Heart left ventricle (tissue), 16 donors: ENCODE data around the gene PRDM16. TPM values are rescaled to one million over a fixed set of nuclear protein-coding genes. Genes with fewer than 3 reads are reported as not detected.

Experiments used
- ATAC-seq, 4 donors: fragments of 200-7000 bp; cut with Tn5 transposase; one replicate each; pipeline ENCODE4 v1.9.1; 2020 to 2022; ENCODE audit warnings: moderate library complexity in 4 of 4, mild to moderate bottlenecking in 3 of 4, moderate number of reproducible peaks in 1 of 4
- DNase-seq, 5 donors: peaks; one replicate each; pipeline ENCODE4 v3.0.0-alpha.2; 2020
- H3K27ac ChIP-seq, 12 donors: fragments of 200-600 bp; sonication (generic) in 4 of 12; one replicate each; pipeline versions ENCODE4 v1.5.0 to v1.8.0; 2016 to 2022; ENCODE audit warnings: mild to moderate bottlenecking in 2 of 12
- H3K27me3 ChIP-seq, 9 donors: fragments of 200-600 bp; sonication (generic) in 2 of 9; one replicate each; pipeline versions ENCODE4 v1.5.1 to v1.8.0; 2016 to 2022; ENCODE audit warnings: mild to moderate bottlenecking in 3 of 9
- H3K36me3 ChIP-seq, 9 donors: fragments of 200-600 bp; sonication (generic) in 2 of 9; one replicate each; pipeline versions ENCODE4 v1.5.0 to v1.8.0; 2018 to 2022; ENCODE audit warnings: mild to moderate bottlenecking in 2 of 9
- H3K4me1 ChIP-seq, 12 donors: fragments of 200-600 bp; sonication (generic) in 4 of 12; one replicate each; pipeline versions ENCODE4 v1.5.0 to v1.8.0; 2016 to 2022; ENCODE audit warnings: mild to moderate bottlenecking in 3 of 12
- H3K4me3 ChIP-seq, 12 donors: fragments of 200-600 bp; sonication (generic) in 4 of 12; one replicate each; pipeline versions ENCODE4 v1.5.0 to v1.8.0; 2017 to 2022; ENCODE audit warnings: mild to moderate bottlenecking in 9 of 12, moderate library complexity in 4 of 12
- H3K9me3 ChIP-seq, 12 donors: fragments of 200-600 bp; sonication (generic) in 4 of 12; one replicate each; pipeline versions ENCODE4 v1.5.0 to v1.8.0; 2016 to 2022; ENCODE audit warnings: mild to moderate bottlenecking in 1 of 12
- CTCF ChIP-seq, 12 donors: fragments of 200-600 bp; sonication (generic) in 4 of 12; IDR thresholded peaks; one replicate each; pipeline versions ENCODE4 v1.5.0 to v1.8.0; 2018 to 2022; ENCODE audit warnings: antibody characterized with exemption in 12 of 12, mild to moderate bottlenecking in 5 of 12
- POLR2A ChIP-seq, 2 donors: fragments of 450-650 bp; IDR thresholded peaks; one replicate each; pipeline ENCODE4 v1.6.1; 2017; ENCODE audit warnings: antibody characterized with exemption in 2 of 2, mild to moderate bottlenecking in 2 of 2, moderate library complexity in 2 of 2
- WGBS, 4 donors: extraction: QIAGEN DNeasy Blood & Tissue Kit in 2 of 4; methylation state at CpG; one replicate each; pipeline versions ENCODE4 v1.1.5 to v1.1.7; 2013 to 2018; 5-methylcytosine and 5-hydroxymethylcytosine counted together
- intact Hi-C, 10 donors: fragments of 100-400 bp; cut with DNase I; formaldehyde crosslinking; loops; one replicate each; pipeline versions ENCODE4 v1.11.1 to v1.14.2; 2022
- polyA plus RNA-seq, 2 donors: library from polyadenylated mRNA; stranded (reverse); fragments of 200-250 nt; gene quantifications; one replicate each; pipeline ENCODE4 v1.2.3, GENCODE V29; 2013
- total RNA-seq, 9 donors: library from RNA; depleted of rRNA in 2 of 9; stranded (reverse); fragments of >200 nt in 2 of 9; fragmentation: NEBNext Ultra II Directional in 3 of 9; extraction: Animal tissue kit (Norgen Biotek cat#: 25700) in 3 of 9; gene quantifications; one replicate each; pipeline versions ENCODE4 v1.1.0 to v1.2.4, GENCODE V29; 2016 to 2023
- donor health status: ischemic (EF 13 %, LVEDD 7.1; RV severe dilation, severe dysfunction).
- donor health status: healthy with polysubstance abuse.
- donor health status: DM: no; HTN: yes; CAD: no.
- donor health status: DM: no; HTN: no; CAD: no.
- donor health status: ischemic (EF 25% LVEDD 6.9; RV normal size, moderate dysfunction).
- donor health status: ischemic (EF 25% LVEDD 5.7; RV mildly dilated, moderate dysfunction).
- donor health status: healthy.
- donor health status: DM: yes; HTN: yes; CAD: no.
- donor health status: ischemic (EF 35%, LVEDD 5.7; RV mildly dilated, moderate dysfunction).
- donor health status: nonischemic (EF 11% LVEDD 7.7; RV severe dilation, severe dysfunction).
- donor health status: DM: yes; HTN: yes; CAD: no.
- donor health status: PGD.
- donor health status: ischemic (EF 29% LVEDD 5.4; RV normal size, mild dysfunction).
- donor health status: nonischemic (EF 23%, LVEDD 6.1; RV moderate dilation, normal function).

Gene PRDM16
- total and polyA plus RNA-seq, 11 donors, result 6.0 to 22.7 (median 14.0) TPM

- ATAC-seq (peak in 1 of 4 donors; percentile 24), DNase-seq (peak in 2 of 5 donors; percentile 41 to 44)
- Histone ChIP-seq H3K4me1 (peaks cover 0 to 85% (median 21%) of the 10 kb centered on the region in 12 donors), H3K36me3 (no peaks in the 10 kb centered on the region), H3K9me3 (no peaks in the 10 kb centered on the region), H3K27me3 (peaks cover 4 to 81% (median 24%) of the 10 kb centered on the region in 9 donors), H3K4me3 (peak overlapping the region; percentile 12 to 98 (median 80)), H3K27ac (peak overlapping the region; percentile 75 to 99 (median 88))
- no peak for TF ChIP-seq CTCF (IDR thresholded peaks at IDR 0.05)
- no peak for TF ChIP-seq POLR2A (IDR thresholded peaks at IDR 0.05)
- intact Hi-C loops, result loop anchor here in 7 of 10 donors (1.0 to 10.0 kb wide), 9 partner anchors 53 to 243 kb away; no protein-coding TSS in a partner anchor
- WGBS, 4 donors, result 14 to 47% (median 40%) methylated on average over 13 to 17 of the region's 17 CpGs
Observed at GRCh38 chr1:3071565-3072390, 2.8 kb downstream of the PRDM16 start.

GRCh38 chr1:3072391-3073185 lies 3.6 kb downstream of the PRDM16 start:
- DNase-seq (peak in 2 of 5 donors; percentile 35 to 64), ATAC-seq (peak in 3 of 4 donors; percentile 1 to 18 (median 5))
- Histone ChIP-seq H3K9me3 (no peaks in the 10 kb centered on the region), H3K27ac (peak overlapping the region; percentile 75 to 99 (median 88)), H3K4me1 (peaks cover 0 to 86% (median 20%) of the 10 kb centered on the region in 12 donors), H3K36me3 (no peaks in the 10 kb centered on the region), H3K4me3 (peak overlapping the region; percentile 12 to 98 (median 80)), H3K27me3 (peaks cover 4 to 73% (median 24%) of the 10 kb centered on the region in 9 donors)
- no peak for TF ChIP-seq POLR2A (IDR thresholded peaks at IDR 0.05)
- TF ChIP-seq CTCF (IDR thresholded peaks at IDR 0.05), result no peak
- intact Hi-C loops, result loop anchor here in 7 of 10 donors (1.0 to 10.0 kb wide), 9 partner anchors 52 to 277 kb away; no protein-coding TSS in a partner anchor
- 17 to 33% (median 22%) methylated on average over 19 to 32 of the region's 32 CpGs for WGBS, 4 donors

GRCh38 chr1:3073186-3073488 lies 4.1 kb downstream of the PRDM16 start:
- Histone ChIP-seq H3K9me3 (no peaks in the 10 kb centered on the region), H3K4me1 (peaks cover 0 to 86% (median 22%) of the 10 kb centered on the region in 12 donors), H3K4me3 (peak overlapping the region; percentile 17 to 98 (median 77)), H3K27ac (peak overlapping the region; percentile 75 to 99 (median 88)), H3K27me3 (peaks cover 4 to 67% (median 24%) of the 10 kb centered on the region in 9 donors), H3K36me3 (no peaks in the 10 kb centered on the region)
- ATAC-seq (no peak), DNase-seq (no peak)
- WGBS, 4 donors, result 7 to 19% (median 12%) methylated on average over 8 to 9 of the region's 9 CpGs
- intact Hi-C loops, result loop anchor here in 7 of 10 donors (1.0 to 10.0 kb wide), 8 partner anchors 52 to 276 kb away; no protein-coding TSS in a partner anchor
- no peak for TF ChIP-seq CTCF (IDR thresholded peaks at IDR 0.05)
